Measurements from ENCODE around the gene ATXN1. TPM values are rescaled to one million over a fixed set of nuclear protein-coding genes. Genes with fewer than 3 reads are reported as not detected.

ATXN1 gene
- total and polyA plus RNA-seq, 2 of the 13 experiments (the other 11 are each of a cell fraction or from before 2014, with no cell fraction given), result 20.7 to 39.5 TPM

DNA sequence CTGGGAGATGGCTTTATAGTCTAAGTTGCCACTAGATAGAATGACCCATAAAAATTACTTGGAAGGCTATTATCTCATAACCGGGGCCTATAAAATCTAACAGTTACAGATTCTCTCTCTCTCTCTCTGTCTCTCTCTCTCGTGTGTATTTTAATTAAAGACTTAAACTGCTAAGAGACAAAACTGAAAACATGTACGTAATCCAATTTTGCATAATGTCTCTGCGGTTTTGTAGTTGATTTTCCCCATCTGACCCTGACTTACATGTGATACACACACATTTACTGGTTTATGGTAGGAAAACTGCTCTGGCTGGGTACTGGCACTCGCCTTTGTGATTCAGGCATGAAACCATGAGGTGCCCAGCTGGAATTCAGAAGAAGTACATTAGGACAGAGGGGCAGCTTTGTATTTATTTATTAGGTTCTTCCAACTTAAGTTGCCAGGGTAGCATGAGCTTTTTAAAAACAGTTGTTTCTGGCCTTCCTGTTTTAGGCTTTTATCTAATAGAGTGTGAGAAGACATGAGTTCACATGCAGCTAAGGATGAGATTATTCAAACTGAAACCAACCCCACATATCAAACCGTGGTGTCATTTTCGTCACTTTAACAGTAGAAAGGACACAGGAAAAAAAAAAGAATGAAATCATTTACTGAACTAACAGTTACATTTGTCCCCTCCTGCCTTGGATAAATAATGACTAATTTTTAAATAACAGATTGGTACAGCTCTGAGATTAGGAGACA is 340.4 kb downstream of the ATXN1 start:
- WGBS (ENCODE audit: low lambda C conversion rate), result 94% methylated on average over 7 of the region's 7 CpGs
- no peak for ATAC-seq
- H3K36me3 ChIP-seq (replicated peaks in 1 of 2; ENCODE audit: control insufficient read depth in 1 of 2, insufficient read depth in 2 of 2, low read length in 2 of 2), result no peaks in the 10 kb centered on the region; a peak in 1 of 5 replicates
- H3K27ac ChIP-seq (ENCODE audit: extremely low read length, insufficient read depth, low read length), result no peak overlapping the region
- no peak for TF ChIP-seq ZFP37 (CRISPR knock-in tag; IDR thresholded peaks at IDR 0.05; ENCODE audit: borderline replicate concordance)
- no peak for TF ChIP-seq JARID2 (CRISPR knock-in tag; IDR thresholded peaks at IDR 0.05; ENCODE audit: insufficient replicate concordance)
- TF ChIP-seq ZNF629 (CRISPR knock-in tag; conservative IDR thresholded peaks at IDR 0.05), result no peak
- no peak overlapping the region for H3K4me2 ChIP-seq (ENCODE audit: low read depth, low read length)
- no peaks in the 10 kb centered on the region for H4K20me1 ChIP-seq (ENCODE audit: insufficient read depth, low read length)
- no peak overlapping the region for H2AFZ ChIP-seq (ENCODE audit: low read length)
- in situ Hi-C loops (cut with HindIII; ENCODE audit: extremely low pct_ligation_motif_present, low pct_unique_long_range_greater_than_20kb), result no loop called here
- H3K4me1 ChIP-seq (ENCODE audit: insufficient read depth, low read length), result no peaks in the 10 kb centered on the region
- no peak overlapping the region for H3K9ac ChIP-seq (ENCODE audit: insufficient read depth, low read depth, low read length)
- no peak overlapping the region for H3K4me3 ChIP-seq (replicated peaks in 1 of 3; ENCODE audit: insufficient read depth in 1 of 3, low read depth in 2 of 3, low read length in 3 of 3)
- intact Hi-C loops (cut with micrococcal nuclease; ENCODE audit: unreplicated experiment), result loop anchor here (10.0 kb wide), 1 partner anchor 624 kb away; no protein-coding TSS in a partner anchor
- CTCF ChIA-PET (ENCODE audit: low intra/inter-chr PET ratio, low total read pairs), result no interaction called here
- H3K9me3 ChIP-seq (ENCODE audit: low read length), result no peaks in the 10 kb centered on the region
- POLR2A ChIA-PET, result no interaction called here
- no peaks in the 10 kb centered on the region for H3K27me3 ChIP-seq (ENCODE audit: control insufficient read depth in 1 of 2, insufficient read depth in 2 of 2, low read length in 2 of 2)
- BruUV-seq (replicated peaks), result no TSS peak
- no peak for DNase-seq (ENCODE audit: low spot score)
- no peak for FAIRE-seq
- H3K79me2 ChIP-seq (ENCODE audit: insufficient read depth, low read length), result no peaks in the 10 kb centered on the region

GRCh38 chr6:16420337-16420714 is 340.9 kb downstream of the ATXN1 start:
- POLR2A ChIA-PET, result no interaction called here
- no peak for FAIRE-seq
- no peaks in the 10 kb centered on the region for H4K20me1 ChIP-seq (ENCODE audit: insufficient read depth, low read length)
- in situ Hi-C loops (cut with HindIII; ENCODE audit: extremely low pct_ligation_motif_present, low pct_unique_long_range_greater_than_20kb) (no loop called here), intact Hi-C loops (cut with micrococcal nuclease; ENCODE audit: unreplicated experiment) (loop anchor here (10.0 kb wide), 1 partner anchor 624 kb away; no protein-coding TSS in a partner anchor)
- H3K4me3 ChIP-seq (replicated peaks in 1 of 3; ENCODE audit: insufficient read depth in 1 of 3, low read depth in 2 of 3, low read length in 3 of 3), result no peak overlapping the region
- CTCF ChIA-PET (ENCODE audit: low intra/inter-chr PET ratio, low total read pairs), result no interaction called here
- DNase-seq (ENCODE audit: low spot score), result no peak
- no peak for ATAC-seq
- H3K4me1 ChIP-seq (ENCODE audit: insufficient read depth, low read length), result no peaks in the 10 kb centered on the region
- H3K79me2 ChIP-seq (ENCODE audit: insufficient read depth, low read length), result no peaks in the 10 kb centered on the region
- no peak overlapping the region for H2AFZ ChIP-seq (ENCODE audit: low read length)
- WGBS (ENCODE audit: low lambda C conversion rate), result 95% methylated on average over 2 of the region's 2 CpGs
- H3K27ac ChIP-seq (ENCODE audit: extremely low read length, insufficient read depth, low read length), result no peak overlapping the region
- no peaks in the 10 kb centered on the region for H3K9me3 ChIP-seq (ENCODE audit: low read length)
- no peaks in the 10 kb centered on the region; a peak in 1 of 5 replicates for H3K36me3 ChIP-seq (replicated peaks in 1 of 2; ENCODE audit: control insufficient read depth in 1 of 2, insufficient read depth in 2 of 2, low read length in 2 of 2)
- no peaks in the 10 kb centered on the region for H3K27me3 ChIP-seq (ENCODE audit: control insufficient read depth in 1 of 2, insufficient read depth in 2 of 2, low read length in 2 of 2)
- no peak overlapping the region for H3K9ac ChIP-seq (ENCODE audit: insufficient read depth, low read depth, low read length)
- H3K4me2 ChIP-seq (ENCODE audit: low read depth, low read length), result no peak overlapping the region
- no TSS peak for BruUV-seq (replicated peaks)
- no peak for TF ChIP-seq ZNF225 (CRISPR knock-in tag; IDR thresholded peaks at IDR 0.05)
- TF ChIP-seq PHF21A (CRISPR knock-in tag; IDR thresholded peaks at IDR 0.05), result no peak
- no peak for TF ChIP-seq ELK4 (CRISPR knock-in tag; IDR thresholded peaks at IDR 0.05; ENCODE audit: borderline replicate concordance)
- TF ChIP-seq MTF1 (CRISPR knock-in tag; IDR thresholded peaks at IDR 0.05), result no peak
- no peak for TF ChIP-seq KAT7 (CRISPR knock-in tag; IDR thresholded peaks at IDR 0.05; ENCODE audit: borderline replicate concordance)
- no peak for TF ChIP-seq ZNF615 (CRISPR knock-in tag; IDR thresholded peaks at IDR 0.05; ENCODE audit: borderline replicate concordance)
- TF ChIP-seq TEAD2 (CRISPR knock-in tag; IDR thresholded peaks at IDR 0.05), result no peak
- TF ChIP-seq ZNF513 (CRISPR knock-in tag; conservative IDR thresholded peaks at IDR 0.05), result no peak
- no peak for TF ChIP-seq KLF11 (CRISPR knock-in tag; IDR thresholded peaks at IDR 0.05)
- TF ChIP-seq PHF8 (CRISPR knock-in tag; IDR thresholded peaks at IDR 0.05), result no peak
- TF ChIP-seq AKAP8 (CRISPR knock-in tag; IDR thresholded peaks at IDR 0.05), result no peak
- no peak for TF ChIP-seq ARNT2 (CRISPR knock-in tag; IDR thresholded peaks at IDR 0.05; ENCODE audit: low read depth)
- no peak for TF ChIP-seq ZNF263 (CRISPR knock-in tag; IDR thresholded peaks at IDR 0.05)
- TF ChIP-seq HNRNPK (IDR thresholded peaks at IDR 0.05; ENCODE audit: low read depth, low read length, poor library complexity, severe bottlenecking), result no peak
- no peak for TF ChIP-seq MED8 (CRISPR knock-in tag; IDR thresholded peaks at IDR 0.05; ENCODE audit: insufficient replicate concordance)
